ENCODE measurements around the gene LRRC23.

LRRC23 gene

GRCh38 chr12:6928022-6928702 lies 23.5 kb downstream of the LRRC23 start:
- no peak for DNase-seq

- no peak for DNase-seq
These were observed 24.2 kb downstream of the LRRC23 start for GRCh38 chr12:6928703-6929407.

- no peak for DNase-seq
These were observed 25.1 kb downstream of the LRRC23 start for GRCh38 chr12:6929466-6930452.

- no peak for DNase-seq
These were observed 28.1 kb downstream of the LRRC23 start for GRCh38 chr12:6932766-6933165.

- DNase-seq: peak; percentile 42
These were observed 29.5 kb downstream of the LRRC23 start for GRCh38 chr12:6934110-6934509.

- no peak for DNase-seq
These were observed 31.0 kb downstream of the LRRC23 start for GRCh38 chr12:6935371-6936193.

GRCh38 chr12:6936194-6936635 lies 31.6 kb downstream of the LRRC23 start:
- DNase-seq: no peak

- no peak for DNase-seq
These were observed 32.2 kb downstream of the LRRC23 start for GRCh38 chr12:6936636-6937480.

GRCh38 chr12:6937481-6938352 lies 33.1 kb downstream of the LRRC23 start:
- DNase-seq: peak; percentile 94

GRCh38 chr12:6938353-6939190 lies 34.0 kb downstream of the LRRC23 start:
- DNase-seq: no peak

GRCh38 chr12:6939191-6939540 lies 34.5 kb downstream of the LRRC23 start:
- DNase-seq: no peak

GRCh38 chr12:6941267-6941666 lies 36.6 kb downstream of the LRRC23 start:
- DNase-seq: no peak

- DNase-seq: no peak
These were observed 37.2 kb downstream of the LRRC23 start for GRCh38 chr12:6941782-6942181.

- DNase-seq: no peak
These were observed 37.7 kb downstream of the LRRC23 start for GRCh38 chr12:6942331-6942665.

GRCh38 chr12:6943389-6943721 lies 38.7 kb downstream of the LRRC23 start:
- peak; percentile 92 for DNase-seq

- peak; percentile 96 for DNase-seq
These were observed 39.2 kb downstream of the LRRC23 start, which contains the start of the genes C12orf57 and RNU7-1 for GRCh38 chr12:6943722-6944380. C12orf57 (plus strand) TSS chr12:6944022; CDS start chr12:6944122, 100 bp downstream. RNU7-1 (plus strand) TSS chr12:6943816.

GRCh38 chr12:6944381-6945186 lies 40.0 kb downstream of the LRRC23 start:
- peak; percentile 93 for DNase-seq

GRCh38 chr12:6945613-6946012 lies 41.0 kb downstream of the LRRC23 start:
- DNase-seq: no peak

Measured in fibroblast of upper back skin (primary cell).